GM21723 (cell line): Measurements from ENCODE around the gene SSR3.

Source experiments
- ATAC-seq: cut with Tn5 transposase; IDR thresholded peaks from one replicate; pipeline ENCODE4 v1.9.1; 2021; ENCODE audit warnings: mild to moderate bottlenecking, moderate library complexity; ENCODE audit not compliant: unreplicated experiment

Gene SSR3

DNA sequence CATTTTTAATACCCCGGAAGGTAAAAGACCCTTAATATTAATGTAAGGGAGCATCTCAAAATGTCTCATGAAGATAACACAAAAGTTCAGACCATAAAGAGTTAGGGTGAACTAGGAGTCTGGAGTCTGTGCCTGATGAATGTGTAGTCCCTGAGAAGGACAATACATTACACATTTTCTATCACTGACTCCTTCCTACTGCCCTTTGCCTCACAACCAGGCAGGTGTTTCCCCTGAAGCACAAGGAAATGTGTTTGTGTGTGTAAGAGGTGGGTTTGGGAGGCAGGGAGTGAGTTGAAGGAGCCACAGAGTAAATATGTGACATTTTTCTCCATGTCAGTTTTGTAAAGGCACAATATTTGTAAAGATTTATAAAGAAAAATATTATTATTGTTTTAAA is 59.1 kb downstream of the SSR3 start:
- ATAC-seq: no peak

DNA sequence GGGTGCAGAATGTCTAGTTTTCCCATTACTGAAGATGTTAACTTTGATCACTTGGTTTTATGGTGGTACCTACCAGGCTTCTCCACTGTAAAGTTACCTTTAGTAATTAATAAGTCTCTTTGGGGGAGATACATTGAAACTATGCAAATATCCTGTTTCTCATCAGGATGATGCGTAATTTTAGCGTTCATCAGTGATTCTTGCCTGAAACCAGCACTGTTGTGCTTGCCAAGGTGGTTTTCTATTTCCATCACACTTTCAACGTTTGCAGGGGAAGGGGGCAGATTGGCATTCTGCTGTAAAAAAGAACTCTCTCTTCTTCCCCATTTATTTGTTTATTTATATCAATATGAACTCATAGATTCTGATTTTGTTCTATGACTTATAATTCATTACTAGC is 61.0 kb downstream of the SSR3 start:
- no peak for ATAC-seq

DNA sequence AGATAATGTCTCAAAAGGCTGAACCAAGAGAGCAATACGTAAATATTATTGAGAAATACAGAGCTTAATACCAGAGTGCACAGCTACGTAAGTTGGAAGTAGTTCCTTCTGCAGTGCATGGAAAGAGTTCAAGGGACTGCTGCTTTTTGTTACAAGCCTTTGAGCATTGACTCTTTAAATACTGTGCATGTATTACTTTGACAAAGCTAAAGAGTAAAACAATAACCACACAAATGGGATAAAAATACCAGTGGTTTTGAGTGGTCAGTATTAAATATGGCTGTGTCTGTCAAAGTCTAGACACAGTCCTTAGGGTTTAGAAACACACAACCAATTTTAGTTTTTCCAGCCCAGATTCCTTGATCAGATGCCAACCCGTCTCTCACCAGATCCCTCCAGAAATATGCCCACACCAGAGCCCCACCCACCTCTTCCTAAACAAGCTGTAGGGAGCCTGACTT is 62.1 kb downstream of the SSR3 start:
- no peak for ATAC-seq

DNA sequence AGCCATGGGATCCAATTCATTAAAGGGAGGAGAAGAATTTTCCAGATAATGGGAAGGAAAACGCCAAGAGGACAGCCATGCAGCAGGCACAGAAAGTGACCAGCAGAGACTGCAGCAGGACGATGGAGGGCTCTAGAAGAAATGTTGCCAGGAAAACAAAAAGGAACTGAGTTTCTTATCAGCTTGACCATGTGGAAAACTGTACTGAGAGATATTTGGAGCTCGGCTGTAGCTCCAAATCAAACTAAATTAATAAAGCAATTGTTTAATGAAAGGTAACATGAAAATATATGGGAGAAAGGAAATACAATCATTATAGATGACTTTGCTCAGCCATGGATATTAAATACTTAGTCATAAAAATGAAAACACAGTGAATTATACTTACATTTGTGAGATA is 63.7 kb downstream of the SSR3 start:
- no peak for ATAC-seq
